Measurements from ENCODE around the gene EPHB2.

GRCh38 chr1:22868331-22868730 is 157.7 kb downstream of the EPHB2 start:
- no peak for TF ChIP-seq POLR2AphosphoS5 (IDR thresholded peaks at IDR 0.05; ENCODE audit: low read depth, low read length)
- TF ChIP-seq TAF1 (IDR thresholded peaks at IDR 0.05; ENCODE audit: borderline replicate concordance, insufficient read depth, low read length) = no peak
- TF ChIP-seq REST (IDR thresholded peaks at IDR 0.05; ENCODE audit: insufficient read depth in 1 of 2, low read depth in 2 of 2, low read length in 2 of 2) = no peak
- TF ChIP-seq FOXP2 (optimal IDR thresholded peaks at IDR 0.05; ENCODE audit: borderline replicate concordance, extremely low read depth, extremely low read length, insufficient read depth) = no peak
- no peak for TF ChIP-seq SIN3A (IDR thresholded peaks at IDR 0.05; ENCODE audit: borderline replicate concordance, insufficient read depth, low read length)

Data from PFSK-1 (cell line).